Right lobe of liver (tissue), 6 donors: ENCODE data around the gene ANKRD11. TPM values are rescaled to one million over a fixed set of nuclear protein-coding genes. Genes with fewer than 3 reads are reported as not detected.
"Not testable (repeated sequence)": the region's sequence is repeated elsewhere in the genome, so short reads cannot be mapped to it uniquely, and the experiment has no call there.

ENCODE experiments used
- ATAC-seq, 4 donors: fragments of 200-7000 bp; cut with Tn5 transposase; one replicate each; pipeline ENCODE4 v1.9.1; 2020; ENCODE audit warnings: mild to moderate bottlenecking in 4 of 4, moderate library complexity in 4 of 4
- DNase-seq, 3 donors: peaks; one replicate each; pipeline ENCODE4 v3.0.0-alpha.2; 2020
- H3K27ac ChIP-seq, 3 donors: fragments of 200-600 bp; one replicate each; pipeline ENCODE4 v1.8.0; 2022
- H3K27me3 ChIP-seq, 2 donors: fragments of 200-600 bp; one replicate each; pipeline ENCODE4 v1.8.0; 2022
- H3K36me3 ChIP-seq, 4 donors: fragments of 200-600 bp; sonication (generic) in 1 of 4; one replicate each; pipeline versions ENCODE4 v1.5.1 to v1.8.0; 2017 to 2022; ENCODE audit warnings: control low read depth in 1 of 4
- H3K4me1 ChIP-seq, 4 donors: fragments of 200-600 bp; sonication (generic) in 1 of 4; one replicate each; pipeline versions ENCODE4 v1.5.1 to v1.8.0; 2017 to 2022; ENCODE audit warnings: control low read depth in 1 of 4
- H3K4me3 ChIP-seq, 3 donors: fragments of 200-600 bp; one replicate each; pipeline ENCODE4 v1.8.0; 2022
- H3K9me3 ChIP-seq, 4 donors: fragments of 200-600 bp; sonication (generic) in 1 of 4; one replicate each; pipeline versions ENCODE4 v1.5.1 to v1.8.0; 2017 to 2022; ENCODE audit warnings: control low read depth in 1 of 4
- POLR2A ChIP-seq: fragments of 450-650 bp; IDR thresholded peaks from one replicate; pipeline ENCODE4 v1.6.1; 2017; ENCODE audit warnings: antibody characterized with exemption, mild to moderate bottlenecking
- WGBS: methylation state at CpG from one replicate; pipeline ENCODE4 v1.1.6; 2018; ENCODE audit warnings: low coverage, low lambda C conversion rate; ENCODE audit not compliant: insufficient coverage; ENCODE audit errors: missing lambda C conversion rate; 5-methylcytosine and 5-hydroxymethylcytosine counted together
- intact Hi-C, 2 donors: fragments of 100-400 bp; cut with DNase I; formaldehyde crosslinking; loops; one replicate each; pipeline versions ENCODE4 v1.11.2 to v1.14.1; 2022
- total RNA-seq, 6 experiments: library from RNA; depleted of rRNA in 2 of 6; stranded (reverse); fragments of >200 nt in 2 of 6; fragmentation: NEBNext Ultra II Directional in 3 of 6; extraction: Animal tissue kit (Norgen Biotek cat#: 25700) in 3 of 6; gene quantifications; one replicate each; pipeline versions ENCODE4 v1.1.0 to v1.2.4, GENCODE V29; 2016 to 2023
- TF ChIP-seq, protein P1 (sequence below), 4 donors: fragments of 200-600 bp in 3 of 4; fragments of 450-650 bp in 1 of 4; IDR thresholded peaks; one replicate each; pipeline versions ENCODE4 v1.5.1 to v1.8.0; 2016 to 2022; ENCODE audit warnings: antibody characterized with exemption in 4 of 4, mild to moderate bottlenecking in 2 of 4
- donor health status: DM: no; HTN: yes; CAD: no.
- donor health status: DM: no; HTN: no; CAD: no.
- donor health status: DM: no; HTN: no; CAD: no.
- donor health status: DM: no; HTN: yes; CAD: no.
- donor health status: DM: no; HTN: yes; CAD: no.

ANKRD11 gene
- total RNA-seq, 6 experiments from 2014 or later, result 26.2 to 65.8 (median 41.6) TPM

DNA sequence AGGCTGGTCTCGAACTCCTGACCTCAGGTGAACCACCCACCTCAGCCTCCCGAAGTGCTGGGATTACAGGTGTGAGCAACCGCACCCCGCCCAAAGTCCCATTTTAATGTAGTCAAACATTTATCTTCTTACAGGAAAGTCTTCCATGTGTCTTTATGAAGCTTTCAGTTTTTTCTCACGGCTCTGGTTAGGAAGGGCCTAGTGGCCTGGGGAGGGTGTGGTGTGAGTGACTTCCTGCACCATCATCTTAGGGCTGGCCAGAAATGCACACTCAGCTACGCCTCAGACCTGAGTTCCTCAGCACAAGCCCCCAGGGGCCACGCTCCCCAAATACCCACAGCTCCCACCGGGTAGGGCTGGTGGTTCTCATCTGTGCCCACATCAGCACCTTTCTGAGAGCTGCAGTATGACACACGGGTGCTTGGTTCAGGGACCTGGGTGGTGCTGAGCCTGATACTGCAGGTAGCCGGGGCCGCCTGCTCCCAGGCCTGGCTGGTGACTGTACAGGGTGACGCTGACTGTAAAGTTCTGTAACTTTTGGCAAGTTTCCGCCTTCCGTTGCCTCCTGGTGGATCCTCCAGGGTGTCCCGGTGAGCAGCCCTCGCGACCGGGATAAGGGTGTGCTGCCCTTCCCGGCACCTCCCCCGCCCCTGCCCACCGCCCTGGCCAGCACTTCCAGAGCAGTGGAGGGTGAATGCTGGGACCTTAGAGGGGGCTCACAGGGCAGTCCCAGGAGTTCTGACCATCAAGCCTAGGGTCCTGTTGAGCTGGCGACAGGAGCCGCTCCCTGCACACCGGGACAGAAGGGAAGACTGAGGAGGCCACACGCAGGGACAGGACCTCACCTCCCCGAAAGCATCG lies 220.3 kb downstream of the ANKRD11 start:
- DNase-seq, result peak in 1 of 3 donors; percentile 45
- TF ChIP-seq, protein P1, sequence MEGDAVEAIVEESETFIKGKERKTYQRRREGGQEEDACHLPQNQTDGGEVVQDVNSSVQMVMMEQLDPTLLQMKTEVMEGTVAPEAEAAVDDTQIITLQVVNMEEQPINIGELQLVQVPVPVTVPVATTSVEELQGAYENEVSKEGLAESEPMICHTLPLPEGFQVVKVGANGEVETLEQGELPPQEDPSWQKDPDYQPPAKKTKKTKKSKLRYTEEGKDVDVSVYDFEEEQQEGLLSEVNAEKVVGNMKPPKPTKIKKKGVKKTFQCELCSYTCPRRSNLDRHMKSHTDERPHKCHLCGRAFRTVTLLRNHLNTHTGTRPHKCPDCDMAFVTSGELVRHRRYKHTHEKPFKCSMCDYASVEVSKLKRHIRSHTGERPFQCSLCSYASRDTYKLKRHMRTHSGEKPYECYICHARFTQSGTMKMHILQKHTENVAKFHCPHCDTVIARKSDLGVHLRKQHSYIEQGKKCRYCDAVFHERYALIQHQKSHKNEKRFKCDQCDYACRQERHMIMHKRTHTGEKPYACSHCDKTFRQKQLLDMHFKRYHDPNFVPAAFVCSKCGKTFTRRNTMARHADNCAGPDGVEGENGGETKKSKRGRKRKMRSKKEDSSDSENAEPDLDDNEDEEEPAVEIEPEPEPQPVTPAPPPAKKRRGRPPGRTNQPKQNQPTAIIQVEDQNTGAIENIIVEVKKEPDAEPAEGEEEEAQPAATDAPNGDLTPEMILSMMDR (IDR thresholded peaks at IDR 0.05), result no peak
- no peak for TF ChIP-seq POLR2A
- H3K27ac ChIP-seq, result no peak overlapping the region
- H3K4me3 ChIP-seq, result no peak overlapping the region
- ATAC-seq, result no peak
- H3K9me3 ChIP-seq, result no peaks in the 10 kb centered on the region
- no peaks in the 10 kb centered on the region for H3K27me3 ChIP-seq
- intact Hi-C loops, result no loop called here
- H3K4me1 ChIP-seq, result no peaks in the 10 kb centered on the region
- H3K36me3 ChIP-seq, result peaks cover 0 to 50% (median 19%) of the 10 kb centered on the region in 4 donors
- 94% methylated on average over 6 of the region's 27 CpGs for WGBS

DNA sequence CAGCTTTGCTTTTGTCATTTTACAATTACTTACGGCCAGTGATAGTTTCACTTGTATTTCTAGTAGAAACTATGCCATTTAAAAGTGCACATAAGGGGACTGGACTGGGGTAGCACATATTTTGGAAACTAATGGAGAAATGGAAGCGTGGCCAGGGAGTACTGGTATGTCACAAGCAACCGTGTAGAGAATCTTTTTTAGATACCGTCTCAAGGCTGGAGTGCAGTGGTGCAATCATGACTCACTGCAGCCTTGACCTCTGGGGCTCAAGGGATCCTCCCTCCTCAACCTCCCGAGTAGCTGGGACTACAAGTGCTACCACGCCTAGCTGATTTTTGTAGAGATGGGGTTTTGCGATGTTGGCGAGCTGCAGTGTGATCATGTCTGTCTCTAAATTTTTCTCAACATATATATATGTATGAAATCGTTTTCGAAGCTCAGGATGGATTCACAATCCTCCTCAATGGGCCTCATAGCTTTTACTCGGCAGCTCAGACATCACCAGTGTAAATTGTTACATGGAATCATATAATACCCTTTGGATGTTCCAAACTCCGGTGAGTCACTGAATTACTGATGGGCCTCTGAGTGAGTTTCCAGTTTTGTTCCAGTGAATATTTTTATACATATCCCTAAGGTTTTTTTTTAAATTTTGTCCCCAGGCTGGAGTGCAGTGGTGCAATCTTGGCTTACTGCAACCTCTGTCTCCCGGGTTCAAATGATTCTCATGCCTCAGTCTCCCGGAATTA lies 221.2 kb downstream of the ANKRD11 start:
- WGBS, result 79% methylated on average over 14 of the region's 14 CpGs
- Histone ChIP-seq H3K27ac (no peak overlapping the region), H3K9me3 (no peaks in the 10 kb centered on the region), H3K36me3 (peaks cover 0 to 44% (median 16%) of the 10 kb centered on the region in 4 donors), H3K4me1 (no peaks in the 10 kb centered on the region), H3K4me3 (no peak overlapping the region), H3K27me3 (no peaks in the 10 kb centered on the region)
- DNase-seq (no peak), ATAC-seq (no peak)
- intact Hi-C loops, result no loop called here
- TF ChIP-seq, protein P1 (IDR thresholded peaks at IDR 0.05), result no peak
- no peak for TF ChIP-seq POLR2A

DNA sequence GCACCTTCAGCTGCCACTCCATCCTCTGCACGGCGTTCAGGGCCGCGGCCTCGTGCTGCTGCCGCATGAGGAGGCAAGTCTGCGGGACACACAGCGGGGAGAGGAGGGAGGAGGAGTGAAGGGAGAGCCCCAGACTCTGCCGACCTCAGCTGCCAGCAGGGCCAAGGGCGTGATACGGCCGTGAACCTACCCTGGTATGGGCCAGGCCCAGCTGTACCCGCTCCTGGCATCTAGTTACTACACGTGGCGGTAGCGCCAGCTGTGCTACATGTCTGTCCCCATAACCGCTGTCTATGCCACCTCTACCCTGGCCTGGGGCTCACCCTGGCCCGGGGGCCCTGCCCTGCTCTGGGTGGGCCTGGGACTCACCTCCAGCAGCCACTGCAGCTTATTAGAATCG lies 221.8 kb downstream of the ANKRD11 start:
- H3K36me3 ChIP-seq, result peaks cover 0 to 38% (median 13%) of the 10 kb centered on the region in 4 donors
- no peak overlapping the region for H3K4me3 ChIP-seq
- 80% methylated on average over 1 of the region's 19 CpGs for WGBS
- intact Hi-C loops, result no loop called here
- H3K27me3 ChIP-seq, result no peaks in the 10 kb centered on the region
- H3K9me3 ChIP-seq, result no peaks in the 10 kb centered on the region
- TF ChIP-seq, protein P1 (IDR thresholded peaks at IDR 0.05), result no peak
- no peak for TF ChIP-seq POLR2A
- H3K27ac ChIP-seq, result no peak overlapping the region
- ATAC-seq, result peak in 1 of 4 donors; percentile 8
- peak in 1 of 3 donors; percentile 49 for DNase-seq
- peaks cover 0 to under 1% (median 0%) of the 10 kb centered on the region in 4 donors for H3K4me1 ChIP-seq

DNA sequence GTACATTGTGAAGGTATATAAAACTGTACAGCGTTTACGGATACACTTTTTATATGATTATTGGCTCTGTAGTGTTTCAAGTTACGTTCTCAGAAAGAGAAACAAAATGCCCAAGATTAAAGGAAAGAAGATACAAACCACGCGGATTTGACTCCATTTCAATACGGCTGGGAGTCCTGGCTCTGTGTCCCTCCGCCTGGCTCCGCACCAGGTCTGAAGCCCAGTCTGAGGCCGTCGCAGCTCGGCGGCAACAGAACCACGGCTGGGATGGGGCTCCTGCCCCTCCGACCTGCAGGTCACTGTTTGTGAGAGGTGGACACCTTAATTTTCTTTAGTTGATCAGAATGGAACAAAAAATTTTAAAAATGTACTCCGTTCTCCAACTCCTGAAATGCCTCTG lies 222.6 kb downstream of the ANKRD11 start:
- DNase-seq, ATAC-seq: not testable (repeated sequence)

More for the DNA sequence above, 222.6 kb downstream of the ANKRD11 start:
- H3K9me3 ChIP-seq, H3K4me3 ChIP-seq, H3K27me3 ChIP-seq, intact Hi-C loops, H3K4me1 ChIP-seq, H3K27ac ChIP-seq: not testable (repeated sequence)
- WGBS, result 72% methylated on average over 4 of the region's 15 CpGs
- peaks cover 0 to 33% (median 13%) of the 10 kb centered on the region in 4 donors for H3K36me3 ChIP-seq
